GM23338 (cell line): ENCODE measurements around the gene NYAP2. TPM values are rescaled to one million over a fixed set of nuclear protein-coding genes. Genes with fewer than 3 reads are reported as not detected.

Experiments
- ATAC-seq: fragments of 200-7000 bp; cut with Tn5 transposase; 3 replicates; pipeline ENCODE4 v1.9.1; 2020
- DNase-seq: peaks from one replicate; pipeline ENCODE4 v3.0.0-alpha.2; 2015; ENCODE audit warnings: low spot score
- H2AFZ ChIP-seq: fragments of 200-600 bp; sonication (generic); 2 replicates; pipeline ENCODE4 v1.8.0; 2016; ENCODE audit warnings: antibody characterized with exemption, mild to moderate bottlenecking, moderate library complexity
- H3F3A ChIP-seq: fragments of 200-600 bp; sonication (generic); replicated peaks from 2 replicates; pipeline ENCODE4 v1.8.0; 2017; ENCODE audit warnings: antibody characterized with exemption, mixed run types, low read depth
- H3K27ac ChIP-seq: fragments of 200-600 bp; sonication (generic); 2 replicates; pipeline ENCODE4 v1.6.1; 2016; ENCODE audit warnings: low read depth
- H3K27me3 ChIP-seq: fragments of 200-600 bp; sonication (generic); 2 replicates; pipeline ENCODE4 v1.8.0; 2016; ENCODE audit warnings: mild to moderate bottlenecking, mixed run types, moderate library complexity; ENCODE audit not compliant: insufficient read depth
- H3K36me3 ChIP-seq: fragments of 200-600 bp; sonication (generic); 2 replicates; pipeline ENCODE4 v1.8.0; 2016; ENCODE audit warnings: mild to moderate bottlenecking; ENCODE audit not compliant: insufficient read depth
- H3K4me1 ChIP-seq: fragments of 200-600 bp; sonication (generic); 2 replicates; pipeline ENCODE4 v1.8.0; 2016; ENCODE audit warnings: mild to moderate bottlenecking, moderate library complexity; ENCODE audit not compliant: insufficient read depth
- H3K4me2 ChIP-seq: fragments of 200-600 bp; sonication (generic); 2 replicates; pipeline ENCODE4 v1.7.1; 2017; ENCODE audit warnings: mixed run types
- H3K4me3 ChIP-seq: fragments of 200-600 bp; sonication (generic); 2 replicates; pipeline ENCODE4 v1.6.1; 2016; ENCODE audit warnings: mixed run types
- H3K79me2 ChIP-seq: fragments of 200-600 bp; sonication (generic); replicated peaks from 2 replicates; pipeline ENCODE4 v1.8.0; 2017; ENCODE audit warnings: mild to moderate bottlenecking; ENCODE audit not compliant: insufficient read depth
- H3K9me2 ChIP-seq: fragments of 200-600 bp; sonication (generic); 2 replicates; pipeline ENCODE4 v1.8.0; 2017; ENCODE audit not compliant: insufficient read depth
- H4K20me1 ChIP-seq: fragments of 200-600 bp; sonication (generic); replicated peaks from 2 replicates; pipeline ENCODE4 v1.8.0; 2017; ENCODE audit warnings: mild to moderate bottlenecking; ENCODE audit not compliant: insufficient read depth
- H3K27ac Mint-ChIP-seq: 2 replicates; pipeline ENCODE4 v1.8.0; 2020; ENCODE audit warnings: inconsistent platforms, mild to moderate bottlenecking, moderate library complexity, mixed read lengths
- H3K27me3 Mint-ChIP-seq: 3 replicates; pipeline ENCODE4 v1.8.0; 2022; ENCODE audit warnings: low read depth, mild to moderate bottlenecking, moderate library complexity, mixed read lengths, inconsistent platforms; ENCODE audit not compliant: insufficient read depth, poor library complexity
- H3K36me3 Mint-ChIP-seq: 3 replicates; pipeline ENCODE4 v1.8.0; 2021; ENCODE audit warnings: low read depth, mild to moderate bottlenecking, inconsistent platforms, moderate library complexity, mixed read lengths
- H3K4me1 Mint-ChIP-seq: 3 replicates; pipeline ENCODE4 v1.8.0; 2020; ENCODE audit warnings: mild to moderate bottlenecking, inconsistent platforms, mixed read lengths
- H3K4me3 Mint-ChIP-seq: 3 replicates; pipeline ENCODE4 v1.8.0; 2021; ENCODE audit warnings: moderate library complexity, mild to moderate bottlenecking, inconsistent platforms, mixed read lengths
- H3K9me3 Mint-ChIP-seq: 3 replicates; pipeline ENCODE4 v1.8.0; 2020; ENCODE audit warnings: moderate library complexity, mild to moderate bottlenecking, inconsistent platforms, mixed read lengths
- CREB1 ChIP-seq: fragments of 250-450 bp; sonication (Bioruptor Pico); IDR thresholded peaks from 2 replicates; pipeline ENCODE4 v1.5.0; 2020; ENCODE audit warnings: low read depth, mild to moderate bottlenecking, moderate library complexity
- ZNF331 ChIP-seq: fragments of 250-450 bp; sonication (Bioruptor Pico); IDR thresholded peaks from 2 replicates; pipeline ENCODE4 v1.5.0; 2020; ENCODE audit warnings: low read depth, mild to moderate bottlenecking, moderate library complexity
- polyA plus RNA-seq: library from polyadenylated mRNA; unstranded; fragments of >200 nt; fragmentation: Nextera tagmentation; extraction: Ambion mirVana; gene quantifications from 2 replicates; pipeline ENCODE4 v1.2.1, GENCODE V29; 2016
- total RNA-seq: library from RNA; depleted of rRNA; stranded (reverse); fragments of >200 nt; shearing (Covaris generic); gene quantifications from 2 replicates; pipeline ENCODE4 v1.2.3, GENCODE V29; 2014
- TF ChIP-seq, protein P1 (sequence below): fragments of 250-450 bp; sonication (Bioruptor Pico); IDR thresholded peaks from 2 replicates; pipeline ENCODE4 v1.5.0; 2020; ENCODE audit warnings: mild to moderate bottlenecking, moderate library complexity
- TF ChIP-seq, protein P2 (sequence below): IDR thresholded peaks from 2 replicates; pipeline ENCODE4 v1.6.1; 2016; ENCODE audit warnings: antibody characterized with exemption
- TF ChIP-seq, protein P3 (sequence below), 2 experiments: fragments of 200-600 bp in 1 of 2; sonication (generic) in 1 of 2; conservative IDR thresholded peaks; 2 replicates each; pipeline versions ENCODE4 v1.5.1 to v1.6.1; 2016 to 2017; ENCODE audit warnings: antibody characterized with exemption in 2 of 2, low read depth in 2 of 2, mild to moderate bottlenecking in 2 of 2, moderate library complexity in 1 of 2

The NYAP2 gene
- total and polyA plus RNA-seq, 2 experiments from 2014 or later: not detected

DNA sequence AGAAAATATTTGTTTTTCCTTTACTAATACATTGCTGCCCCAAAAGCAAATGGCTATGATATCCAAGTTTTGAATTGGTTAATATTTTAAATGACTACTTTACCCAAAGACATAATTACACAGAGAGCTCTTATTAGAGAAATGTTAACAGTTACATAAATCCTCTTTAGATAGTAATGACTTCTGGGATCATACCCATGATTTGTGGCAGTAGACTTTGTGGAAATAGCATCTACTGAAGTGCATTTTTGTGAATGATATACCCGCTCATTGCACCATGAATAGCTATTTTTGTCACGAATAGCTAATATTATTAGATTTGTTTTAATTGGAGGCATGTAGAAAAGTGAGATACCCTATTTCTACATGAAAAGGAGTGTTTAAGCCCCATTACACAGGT is 15.8 kb downstream of the NYAP2 start (continued):
- TF ChIP-seq, protein P1, sequence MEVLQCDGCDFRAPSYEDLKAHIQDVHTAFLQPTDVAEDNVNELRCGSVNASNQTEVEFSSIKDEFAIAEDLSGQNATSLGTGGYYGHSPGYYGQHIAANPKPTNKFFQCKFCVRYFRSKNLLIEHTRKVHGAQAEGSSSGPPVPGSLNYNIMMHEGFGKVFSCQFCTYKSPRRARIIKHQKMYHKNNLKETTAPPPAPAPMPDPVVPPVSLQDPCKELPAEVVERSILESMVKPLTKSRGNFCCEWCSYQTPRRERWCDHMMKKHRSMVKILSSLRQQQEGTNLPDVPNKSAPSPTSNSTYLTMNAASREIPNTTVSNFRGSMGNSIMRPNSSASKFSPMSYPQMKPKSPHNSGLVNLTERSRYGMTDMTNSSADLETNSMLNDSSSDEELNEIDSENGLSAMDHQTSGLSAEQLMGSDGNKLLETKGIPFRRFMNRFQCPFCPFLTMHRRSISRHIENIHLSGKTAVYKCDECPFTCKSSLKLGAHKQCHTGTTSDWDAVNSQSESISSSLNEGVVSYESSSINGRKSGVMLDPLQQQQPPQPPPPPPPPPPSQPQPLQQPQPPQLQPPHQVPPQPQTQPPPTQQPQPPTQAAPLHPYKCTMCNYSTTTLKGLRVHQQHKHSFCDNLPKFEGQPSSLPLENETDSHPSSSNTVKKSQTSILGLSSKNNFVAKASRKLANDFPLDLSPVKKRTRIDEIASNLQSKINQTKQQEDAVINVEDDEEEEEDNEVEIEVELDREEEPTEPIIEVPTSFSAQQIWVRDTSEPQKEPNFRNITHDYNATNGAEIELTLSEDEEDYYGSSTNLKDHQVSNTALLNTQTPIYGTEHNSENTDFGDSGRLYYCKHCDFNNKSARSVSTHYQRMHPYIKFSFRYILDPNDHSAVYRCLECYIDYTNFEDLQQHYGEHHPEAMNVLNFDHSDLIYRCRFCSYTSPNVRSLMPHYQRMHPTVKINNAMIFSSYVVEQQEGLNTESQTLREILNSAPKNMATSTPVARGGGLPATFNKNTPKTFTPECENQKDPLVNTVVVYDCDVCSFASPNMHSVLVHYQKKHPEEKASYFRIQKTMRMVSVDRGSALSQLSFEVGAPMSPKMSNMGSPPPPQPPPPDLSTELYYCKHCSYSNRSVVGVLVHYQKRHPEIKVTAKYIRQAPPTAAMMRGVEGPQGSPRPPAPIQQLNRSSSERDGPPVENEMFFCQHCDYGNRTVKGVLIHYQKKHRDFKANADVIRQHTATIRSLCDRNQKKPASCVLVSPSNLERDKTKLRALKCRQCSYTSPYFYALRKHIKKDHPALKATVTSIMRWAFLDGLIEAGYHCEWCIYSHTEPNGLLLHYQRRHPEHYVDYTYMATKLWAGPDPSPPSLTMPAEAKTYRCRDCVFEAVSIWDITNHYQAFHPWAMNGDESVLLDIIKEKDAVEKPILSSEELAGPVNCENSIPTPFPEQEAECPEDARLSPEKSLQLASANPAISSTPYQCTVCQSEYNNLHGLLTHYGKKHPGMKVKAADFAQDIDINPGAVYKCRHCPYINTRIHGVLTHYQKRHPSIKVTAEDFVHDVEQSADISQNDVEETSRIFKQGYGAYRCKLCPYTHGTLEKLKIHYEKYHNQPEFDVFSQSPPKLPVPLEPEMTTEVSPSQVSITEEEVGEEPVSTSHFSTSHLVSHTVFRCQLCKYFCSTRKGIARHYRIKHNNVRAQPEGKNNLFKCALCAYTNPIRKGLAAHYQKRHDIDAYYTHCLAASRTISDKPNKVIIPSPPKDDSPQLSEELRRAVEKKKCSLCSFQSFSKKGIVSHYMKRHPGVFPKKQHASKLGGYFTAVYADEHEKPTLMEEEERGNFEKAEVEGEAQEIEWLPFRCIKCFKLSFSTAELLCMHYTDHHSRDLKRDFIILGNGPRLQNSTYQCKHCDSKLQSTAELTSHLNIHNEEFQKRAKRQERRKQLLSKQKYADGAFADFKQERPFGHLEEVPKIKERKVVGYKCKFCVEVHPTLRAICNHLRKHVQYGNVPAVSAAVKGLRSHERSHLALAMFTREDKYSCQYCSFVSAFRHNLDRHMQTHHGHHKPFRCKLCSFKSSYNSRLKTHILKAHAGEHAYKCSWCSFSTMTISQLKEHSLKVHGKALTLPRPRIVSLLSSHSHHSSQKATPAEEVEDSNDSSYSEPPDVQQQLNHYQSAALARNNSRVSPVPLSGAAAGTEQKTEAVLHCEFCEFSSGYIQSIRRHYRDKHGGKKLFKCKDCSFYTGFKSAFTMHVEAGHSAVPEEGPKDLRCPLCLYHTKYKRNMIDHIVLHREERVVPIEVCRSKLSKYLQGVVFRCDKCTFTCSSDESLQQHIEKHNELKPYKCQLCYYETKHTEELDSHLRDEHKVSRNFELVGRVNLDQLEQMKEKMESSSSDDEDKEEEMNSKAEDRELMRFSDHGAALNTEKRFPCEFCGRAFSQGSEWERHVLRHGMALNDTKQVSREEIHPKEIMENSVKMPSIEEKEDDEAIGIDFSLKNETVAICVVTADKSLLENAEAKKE (CRISPR knock-in tag): no peak

DNA sequence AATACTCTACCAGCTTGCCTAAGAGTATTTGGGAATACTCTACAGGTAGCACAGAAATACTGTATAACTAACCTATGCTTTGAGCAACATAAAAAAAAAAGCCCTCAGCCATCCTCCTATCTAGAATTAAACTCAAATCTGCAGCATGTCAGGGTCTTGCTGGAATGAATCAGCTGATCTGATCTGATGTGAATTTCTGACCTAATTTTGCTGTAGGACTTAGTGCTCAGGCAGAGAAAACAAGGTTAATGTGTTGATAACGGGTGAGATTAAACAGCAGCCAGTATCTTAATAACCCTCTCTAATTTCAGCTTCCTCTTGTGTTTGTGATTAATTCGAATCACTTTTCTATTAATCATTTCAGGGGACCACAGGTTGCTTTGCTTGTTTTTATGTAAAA is 16.3 kb downstream of the NYAP2 start:
- Histone ChIP-seq H3K9me2 (no peaks in the 10 kb centered on the region), H3K36me3 (no peaks in the 10 kb centered on the region), H3K4me2 (no peak overlapping the region), H3K4me3 (no peak overlapping the region), H2AFZ (no peak overlapping the region; the same call in 1 of the 2 replicates), H3K27me3 (no peaks in the 10 kb centered on the region), H3K79me2 (no peaks in the 10 kb centered on the region), H3K4me1 (no peaks in the 10 kb centered on the region), H3K27ac (no peak overlapping the region), H4K20me1 (no peaks in the 10 kb centered on the region), H3F3A (no peaks in the 10 kb centered on the region)
- H3K27me3 Mint-ChIP-seq: peaks cover 2% of the 10 kb centered on the region
- peaks cover 3% of the 10 kb centered on the region; the same call in 1 of the 3 replicates for H3K4me1 Mint-ChIP-seq
- no peak for ATAC-seq
- H3K36me3 Mint-ChIP-seq: no peaks in the 10 kb centered on the region
- no peak for DNase-seq
- H3K4me3 Mint-ChIP-seq: no peak overlapping the region
- no peaks in the 10 kb centered on the region for H3K9me3 Mint-ChIP-seq
- H3K27ac Mint-ChIP-seq: no peak overlapping the region
- TF ChIP-seq ZNF331 (CRISPR knock-in tag) (no peak), CREB1 (no peak)
- TF ChIP-seq, protein P2, sequence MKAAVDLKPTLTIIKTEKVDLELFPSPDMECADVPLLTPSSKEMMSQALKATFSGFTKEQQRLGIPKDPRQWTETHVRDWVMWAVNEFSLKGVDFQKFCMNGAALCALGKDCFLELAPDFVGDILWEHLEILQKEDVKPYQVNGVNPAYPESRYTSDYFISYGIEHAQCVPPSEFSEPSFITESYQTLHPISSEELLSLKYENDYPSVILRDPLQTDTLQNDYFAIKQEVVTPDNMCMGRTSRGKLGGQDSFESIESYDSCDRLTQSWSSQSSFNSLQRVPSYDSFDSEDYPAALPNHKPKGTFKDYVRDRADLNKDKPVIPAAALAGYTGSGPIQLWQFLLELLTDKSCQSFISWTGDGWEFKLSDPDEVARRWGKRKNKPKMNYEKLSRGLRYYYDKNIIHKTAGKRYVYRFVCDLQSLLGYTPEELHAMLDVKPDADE: no peak
- TF ChIP-seq, protein P3, sequence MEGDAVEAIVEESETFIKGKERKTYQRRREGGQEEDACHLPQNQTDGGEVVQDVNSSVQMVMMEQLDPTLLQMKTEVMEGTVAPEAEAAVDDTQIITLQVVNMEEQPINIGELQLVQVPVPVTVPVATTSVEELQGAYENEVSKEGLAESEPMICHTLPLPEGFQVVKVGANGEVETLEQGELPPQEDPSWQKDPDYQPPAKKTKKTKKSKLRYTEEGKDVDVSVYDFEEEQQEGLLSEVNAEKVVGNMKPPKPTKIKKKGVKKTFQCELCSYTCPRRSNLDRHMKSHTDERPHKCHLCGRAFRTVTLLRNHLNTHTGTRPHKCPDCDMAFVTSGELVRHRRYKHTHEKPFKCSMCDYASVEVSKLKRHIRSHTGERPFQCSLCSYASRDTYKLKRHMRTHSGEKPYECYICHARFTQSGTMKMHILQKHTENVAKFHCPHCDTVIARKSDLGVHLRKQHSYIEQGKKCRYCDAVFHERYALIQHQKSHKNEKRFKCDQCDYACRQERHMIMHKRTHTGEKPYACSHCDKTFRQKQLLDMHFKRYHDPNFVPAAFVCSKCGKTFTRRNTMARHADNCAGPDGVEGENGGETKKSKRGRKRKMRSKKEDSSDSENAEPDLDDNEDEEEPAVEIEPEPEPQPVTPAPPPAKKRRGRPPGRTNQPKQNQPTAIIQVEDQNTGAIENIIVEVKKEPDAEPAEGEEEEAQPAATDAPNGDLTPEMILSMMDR (conservative IDR thresholded peaks at IDR 0.05; ENCODE audit: low read depth in 2 of 2): no peak
- TF ChIP-seq, protein P1 (CRISPR knock-in tag): no peak
